HG02840 (cell line): ENCODE data around the gene MAGI2.

Experiments
- ATAC-seq: cut with Tn5 transposase; IDR thresholded peaks from one replicate; pipeline ENCODE4 v1.9.1; 2021; ENCODE audit warnings: mild to moderate bottlenecking, moderate library complexity, moderate number of reproducible peaks; ENCODE audit not compliant: unreplicated experiment, low FRiP score

MAGI2 gene

GRCh38 chr7:78184299-78184698 is 1269.2 kb downstream of the MAGI2 start:
- no peak for ATAC-seq

GRCh38 chr7:78179827-78180477 is 1273.5 kb downstream of the MAGI2 start:
- ATAC-seq = no peak

GRCh38 chr7:78179211-78179610 is 1274.3 kb downstream of the MAGI2 start:
- ATAC-seq = no peak

- no peak for ATAC-seq
These were observed 1275.1 kb downstream of the MAGI2 start for GRCh38 chr7:78178319-78178718.

GRCh38 chr7:78176171-78176570 is 1277.3 kb downstream of the MAGI2 start:
- no peak for ATAC-seq

GRCh38 chr7:78175330-78176100 is 1278.0 kb downstream of the MAGI2 start:
- ATAC-seq = no peak

GRCh38 chr7:78173666-78174065 is 1279.8 kb downstream of the MAGI2 start:
- ATAC-seq = no peak

GRCh38 chr7:78172933-78173591 is 1280.4 kb downstream of the MAGI2 start:
- no peak for ATAC-seq

GRCh38 chr7:78172267-78172757 is 1281.2 kb downstream of the MAGI2 start:
- no peak for ATAC-seq

GRCh38 chr7:78171398-78171797 is 1282.1 kb downstream of the MAGI2 start:
- ATAC-seq = no peak

- ATAC-seq = no peak
These were observed 1282.7 kb downstream of the MAGI2 start for GRCh38 chr7:78170815-78171214.

- no peak for ATAC-seq
These were observed 1283.5 kb downstream of the MAGI2 start for GRCh38 chr7:78169992-78170391.

GRCh38 chr7:78168865-78169264 is 1284.6 kb downstream of the MAGI2 start:
- no peak for ATAC-seq

- no peak for ATAC-seq
These were observed 1285.6 kb downstream of the MAGI2 start for GRCh38 chr7:78167860-78168259.

GRCh38 chr7:78165854-78166253 is 1287.6 kb downstream of the MAGI2 start:
- no peak for ATAC-seq

- ATAC-seq = no peak
These were observed 1288.0 kb downstream of the MAGI2 start for GRCh38 chr7:78165454-78165853.

- ATAC-seq = no peak
These were observed 1289.0 kb downstream of the MAGI2 start for GRCh38 chr7:78164459-78164858.

- no peak for ATAC-seq
These were observed 1291.7 kb downstream of the MAGI2 start for GRCh38 chr7:78161781-78162180.

GRCh38 chr7:78159545-78159944 is 1293.9 kb downstream of the MAGI2 start:
- no peak for ATAC-seq

GRCh38 chr7:78153285-78153684 is 1300.2 kb downstream of the MAGI2 start:
- no peak for ATAC-seq

- ATAC-seq = no peak
These were observed 1302.2 kb downstream of the MAGI2 start for GRCh38 chr7:78151229-78151628.
